Neuronal stem cell (in vitro differentiated cells): ENCODE data around the gene HOXB4.

Source experiments
- DNase-seq: peaks from one replicate; pipeline ENCODE4 v3.0.0-alpha.2; 2013; ENCODE audit warnings: low spot score
- H2AFZ ChIP-seq: one replicate; pipeline ENCODE4 v1.6.1; 2013; ENCODE audit warnings: mild to moderate bottlenecking, low read length, inconsistent platforms
- H2AK5ac ChIP-seq: 2 replicates; pipeline ENCODE4 v1.6.1; 2013; ENCODE audit warnings: low read depth, mild to moderate bottlenecking, inconsistent platforms, low read length, moderate library complexity, mixed read lengths
- H2BK120ac ChIP-seq: 2 replicates; pipeline ENCODE4 v1.6.1; 2013; ENCODE audit warnings: low read depth, mild to moderate bottlenecking, inconsistent platforms, low read length, moderate library complexity, mixed read lengths
- H2BK12ac ChIP-seq: one replicate; pipeline ENCODE4 v1.6.1; 2013; ENCODE audit warnings: low read length, inconsistent platforms
- H2BK15ac ChIP-seq: 2 replicates; pipeline ENCODE4 v1.6.1; 2013; ENCODE audit warnings: mild to moderate bottlenecking, low read length, inconsistent platforms, mixed read lengths
- H2BK5ac ChIP-seq: one replicate; pipeline ENCODE4 v1.6.1; 2013; ENCODE audit warnings: inconsistent platforms, mild to moderate bottlenecking, low read length, moderate library complexity
- H3K14ac ChIP-seq: one replicate; pipeline ENCODE4 v1.6.1; 2013; ENCODE audit warnings: low read length, inconsistent platforms
- H3K18ac ChIP-seq: 2 replicates; pipeline ENCODE4 v1.6.1; 2013; ENCODE audit warnings: low read length, inconsistent platforms
- H3K23ac ChIP-seq: 2 replicates; pipeline ENCODE4 v1.6.1; 2013; ENCODE audit warnings: low read depth, mild to moderate bottlenecking, mixed read lengths, low read length, inconsistent platforms; ENCODE audit not compliant: poor library complexity
- H3K27ac ChIP-seq: replicated peaks from 3 replicates; pipeline ENCODE4 v1.5.1; 2013; ENCODE audit warnings: low read length, inconsistent platforms
- H3K27me3 ChIP-seq, 3 experiments: 2 replicates each; pipeline ENCODE4 v1.6.1; 2013; ENCODE audit warnings: low read length in 3 of 3, mild to moderate bottlenecking in 2 of 3, inconsistent platforms in 1 of 3, low read depth in 1 of 3, mixed read lengths in 1 of 3, moderate library complexity in 1 of 3; ENCODE audit not compliant: control insufficient read depth in 3 of 3, insufficient read depth in 3 of 3
- H3K36me3 ChIP-seq, 2 donors: replicated peaks in 1 of 2; 2 replicates each; pipeline ENCODE4 v1.6.1; 2013; ENCODE audit warnings: low read length in 2 of 2; ENCODE audit not compliant: control insufficient read depth in 2 of 2, insufficient read depth in 2 of 2
- H3K4ac ChIP-seq: 2 replicates; pipeline ENCODE4 v1.6.1; 2013; ENCODE audit warnings: inconsistent platforms, mild to moderate bottlenecking, low read length, moderate library complexity
- H3K4me1 ChIP-seq, 2 donors: 1 replicate in 1 of 2; 2 replicates in 1 of 2; pipeline ENCODE4 v1.6.1; 2013; ENCODE audit warnings: low read length in 2 of 2, low read depth in 1 of 2; ENCODE audit not compliant: control insufficient read depth in 2 of 2, insufficient read depth in 1 of 2
- H3K4me2 ChIP-seq: one replicate; pipeline ENCODE4 v1.6.1; 2013; ENCODE audit warnings: mild to moderate bottlenecking, low read length, inconsistent platforms; ENCODE audit not compliant: insufficient read depth, poor library complexity, severe bottlenecking
- H3K4me3 ChIP-seq, 2 donors: 2 replicates each; pipeline ENCODE4 v1.5.1; 2013; ENCODE audit warnings: low read length in 2 of 2, mild to moderate bottlenecking in 2 of 2, inconsistent platforms in 1 of 2, moderate library complexity in 1 of 2
- H3K79me1 ChIP-seq: one replicate; pipeline ENCODE4 v1.6.1; 2013; ENCODE audit warnings: low read depth, mild to moderate bottlenecking, inconsistent platforms, low read length, moderate library complexity
- H3K9ac ChIP-seq: one replicate; pipeline ENCODE4 v1.6.1; 2013; ENCODE audit warnings: mild to moderate bottlenecking, low read depth, low read length, inconsistent platforms; ENCODE audit not compliant: poor library complexity
- H3K9me3 ChIP-seq, 2 donors: replicated peaks in 1 of 2; 2 replicates each; pipeline versions ENCODE3 to v1.6.1; 2013; ENCODE audit warnings: low read length in 2 of 2, mild to moderate bottlenecking in 2 of 2, inconsistent platforms in 1 of 2, low read depth in 1 of 2, mixed read lengths in 1 of 2, moderate library complexity in 1 of 2; ENCODE audit not compliant: control insufficient read depth in 2 of 2, insufficient read depth in 1 of 2
- H4K8ac ChIP-seq: one replicate; pipeline ENCODE4 v1.6.1; 2013; ENCODE audit warnings: low read depth, mild to moderate bottlenecking, inconsistent platforms, low read length, moderate library complexity
- H4K91ac ChIP-seq: one replicate; pipeline ENCODE4 v1.6.1; 2013; ENCODE audit warnings: low read length, low read depth, mild to moderate bottlenecking, inconsistent platforms; ENCODE audit not compliant: poor library complexity
- WGBS, 2 donors: extraction: QIAGEN DNeasy Blood & Tissue Kit; methylation state at CpG; one replicate each; pipeline ENCODE4 v1.1.7; 2013; ENCODE audit warnings: missing lambda C conversion rate in 2 of 2, mixed read lengths in 1 of 2; ENCODE audit not compliant: insufficient read length in 2 of 2, insufficient replicate concordance in 1 of 2; ENCODE audit errors: extremely low coverage in 2 of 2; 5-methylcytosine and 5-hydroxymethylcytosine counted together

The HOXB4 gene

DNA sequence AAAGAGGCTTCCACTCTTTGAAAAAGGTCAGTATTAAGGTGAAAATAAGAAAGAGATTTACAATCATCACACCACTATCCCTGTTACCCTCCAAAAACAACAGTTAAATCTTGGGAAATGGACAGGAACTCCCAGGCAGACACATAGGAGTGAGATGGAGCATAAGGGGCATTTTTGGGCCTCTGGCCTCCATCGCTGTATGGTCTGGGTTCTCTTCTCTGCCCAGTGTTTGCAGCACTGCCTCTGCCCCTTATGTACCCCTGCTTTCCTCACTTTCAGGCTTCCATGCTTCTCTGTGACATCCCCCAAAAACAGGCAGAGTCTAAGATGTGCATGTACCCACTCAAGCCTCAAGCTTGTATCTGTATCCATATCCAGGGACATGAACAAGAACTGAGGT is 32.6 kb downstream of the HOXB4 start:
- Histone ChIP-seq H2AK5ac (no peak overlapping the region), H3K23ac (no peak overlapping the region), H3K36me3 (no peaks in the 10 kb centered on the region), H3K4me3 (peak overlapping the region in 1 of 2 donors; percentile 36), H3K4me2 (no peak overlapping the region), H2BK120ac (no peak overlapping the region), H3K9ac (no peak overlapping the region), H3K14ac (no peak overlapping the region), H2BK5ac (no peak overlapping the region), H2BK15ac (no peak overlapping the region), H3K18ac (no peak overlapping the region), H2AFZ (no peak overlapping the region), H3K9me3 (peaks cover 0 to 4% of the 10 kb centered on the region in 2 donors), H3K27ac (no peak overlapping the region), H2BK12ac (no peak overlapping the region), H4K8ac (no peak overlapping the region), H3K79me1 (no peaks in the 10 kb centered on the region), H3K4me1 (no peaks in the 10 kb centered on the region), H3K4ac (no peak overlapping the region), H4K91ac (no peak overlapping the region), H3K27me3 (peaks cover 48 to 96% (median 92%) of the 10 kb centered on the region in 3 experiments)
- WGBS, 2 donors, result no CpG with 5 or more reads among the region's 1 CpG
- no peak for DNase-seq

DNA sequence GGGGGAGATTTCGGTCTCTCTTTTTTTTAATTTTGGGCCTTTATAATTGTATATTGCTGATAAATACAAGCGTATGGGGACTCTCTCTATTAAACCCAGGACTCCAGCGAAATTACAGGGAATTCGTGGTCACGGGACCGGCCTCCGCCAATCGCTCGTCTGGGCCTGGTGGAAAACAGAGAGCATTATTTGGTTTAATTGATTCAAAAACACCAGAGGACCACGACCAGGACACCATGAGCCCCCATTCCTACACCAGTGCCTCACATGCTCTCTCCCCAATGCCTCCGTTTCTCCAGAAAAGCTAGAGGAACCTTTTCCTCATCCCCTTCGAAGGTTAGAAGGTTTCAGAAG is 33.2 kb downstream of the HOXB4 start, which contains the start of gene HOXB2:
Gene HOXB2 (minus strand): TSS at position 88 of the 354 bp plus-strand sequence. CDS start 198 bp downstream, outside the sequence.
- Histone ChIP-seq H3K18ac (no peak within 1 kb of the TSS), H3K36me3 (no peaks in the 10 kb centered on the region), H3K27me3 (peaks cover 44 to 98% (median 92%) of the 10 kb centered on the region in 3 experiments), H3K4ac (no peak within 1 kb of the TSS), H3K4me2 (no peak within 1 kb of the TSS), H2BK120ac (no peak within 1 kb of the TSS), H2AK5ac (no peak within 1 kb of the TSS), H3K79me1 (no peaks in the 10 kb centered on the region), H3K4me3 (peak within 1 kb of the TSS in 1 of 2 donors; percentile 45), H3K14ac (no peak within 1 kb of the TSS), H4K91ac (no peak within 1 kb of the TSS), H2BK12ac (no peak within 1 kb of the TSS), H3K9ac (no peak within 1 kb of the TSS), H3K4me1 (no peaks in the 10 kb centered on the region), H4K8ac (no peak within 1 kb of the TSS), H2BK5ac (no peak within 1 kb of the TSS), H2BK15ac (no peak within 1 kb of the TSS), H3K27ac (no peak within 1 kb of the TSS), H2AFZ (peak within 1 kb of the TSS; percentile 29), H3K23ac (no peak within 1 kb of the TSS), H3K9me3 (peaks cover 0 to 4% of the 10 kb centered on the region in 2 donors)
- DNase-seq, result no peak
- WGBS, 2 donors, result no CpG with 5 or more reads among the region's 12 CpGs

DNA sequence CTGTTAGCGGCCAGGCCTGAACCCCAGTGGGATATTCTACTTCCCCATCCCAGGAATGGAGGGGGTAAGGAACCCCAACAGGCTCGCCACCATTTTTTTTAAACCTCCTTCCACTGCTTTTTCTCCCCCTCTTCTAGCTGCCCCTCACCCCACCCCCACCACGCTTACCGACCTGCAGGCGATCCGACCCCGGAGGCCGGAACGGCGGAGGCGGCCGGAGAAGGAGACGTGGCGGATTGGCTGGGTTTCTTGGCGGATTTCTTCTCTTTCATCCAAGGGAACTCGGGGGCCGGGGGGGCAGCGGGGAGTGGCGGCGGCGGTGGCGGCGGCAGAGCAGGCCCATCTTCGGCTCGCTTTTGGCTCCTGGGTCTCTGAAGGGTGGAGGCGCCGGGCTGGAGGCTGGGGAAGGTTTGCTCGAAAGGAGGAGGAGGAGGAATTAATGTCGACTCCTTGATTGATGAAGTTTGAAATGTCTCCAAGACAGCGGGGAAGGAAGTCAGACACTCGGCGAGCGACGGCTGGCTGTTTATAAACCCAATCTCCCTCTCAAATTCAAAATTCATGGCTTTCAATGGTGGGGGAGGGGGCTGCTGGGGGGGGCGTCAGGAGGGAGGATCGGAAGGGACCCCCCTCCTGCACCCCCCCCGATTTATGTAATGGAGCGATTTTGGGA is 33.7 kb downstream of the HOXB4 start:
- Histone ChIP-seq H4K91ac (no peak overlapping the region), H3K4me3 (peak overlapping the region in 1 of 2 donors; percentile 45), H2BK120ac (no peak overlapping the region), H3K27ac (no peak overlapping the region), H2AFZ (peak overlapping the region; percentile 29), H2BK12ac (no peak overlapping the region), H3K36me3 (no peaks in the 10 kb centered on the region), H3K23ac (no peak overlapping the region), H3K18ac (no peak overlapping the region), H2BK5ac (no peak overlapping the region), H3K9ac (no peak overlapping the region), H2AK5ac (no peak overlapping the region), H3K4me1 (no peaks in the 10 kb centered on the region), H4K8ac (no peak overlapping the region), H3K27me3 (peaks cover 44 to 93% (median 92%) of the 10 kb centered on the region in 3 experiments), H3K79me1 (no peaks in the 10 kb centered on the region), H3K4me2 (no peak overlapping the region), H3K9me3 (peaks cover 0 to 6% of the 10 kb centered on the region in 2 donors), H2BK15ac (no peak overlapping the region), H3K14ac (no peak overlapping the region), H3K4ac (no peak overlapping the region)
- no CpG with 5 or more reads among the region's 38 CpGs for WGBS, 2 donors
- no peak for DNase-seq

DNA sequence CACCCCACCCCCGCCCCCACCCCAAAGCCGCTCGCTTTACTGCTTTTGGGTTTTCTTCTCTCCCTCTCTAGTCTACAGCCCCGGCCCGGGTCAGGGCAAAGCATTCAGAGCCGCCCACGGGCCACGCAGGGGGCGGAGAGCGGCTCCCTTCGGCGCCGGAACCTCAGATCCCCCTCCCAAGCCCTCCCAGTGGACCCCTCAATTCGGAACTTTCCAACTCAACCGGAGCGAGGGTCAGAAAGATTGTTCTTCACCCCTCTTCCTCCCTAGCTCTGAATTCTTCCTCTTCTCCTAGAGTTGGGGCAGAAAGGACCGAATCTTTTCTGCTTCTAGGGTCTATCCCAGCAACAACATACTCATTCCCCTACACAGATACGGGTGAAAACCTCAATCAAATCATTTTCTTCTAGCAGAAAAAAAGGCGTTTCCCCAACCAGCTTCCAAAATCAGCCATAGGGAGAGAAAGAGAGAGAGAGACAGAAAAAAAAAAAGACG is 34.2 kb downstream of the HOXB4 start:
- no peak overlapping the region for H3K23ac ChIP-seq
- H3K36me3 ChIP-seq, result no peaks in the 10 kb centered on the region
- no peaks in the 10 kb centered on the region for H3K4me1 ChIP-seq
- no peak overlapping the region for H2AK5ac ChIP-seq
- peaks cover 0 to 3% of the 10 kb centered on the region in 2 donors for H3K9me3 ChIP-seq
- H3K27me3 ChIP-seq, result peaks cover 41 to 92% (median 87%) of the 10 kb centered on the region in 3 experiments
- no peak overlapping the region for H4K8ac ChIP-seq
- no peak overlapping the region for H2BK15ac ChIP-seq
- no peak overlapping the region for H3K14ac ChIP-seq
- H3K79me1 ChIP-seq, result no peaks in the 10 kb centered on the region
- no peak overlapping the region for H4K91ac ChIP-seq
- no peak overlapping the region for H3K4me2 ChIP-seq
- H2BK120ac ChIP-seq, result no peak overlapping the region
- no peak overlapping the region for H2BK12ac ChIP-seq
- H2AFZ ChIP-seq, result peak overlapping the region; percentile 29
- DNase-seq, result no peak
- no peak overlapping the region for H3K4ac ChIP-seq
- no peak overlapping the region for H3K18ac ChIP-seq
- H3K27ac ChIP-seq, result no peak overlapping the region
- H3K4me3 ChIP-seq, result peak overlapping the region in 1 of 2 donors; percentile 45
- no CpG with 5 or more reads among the region's 20 CpGs for WGBS, 2 donors
- no peak overlapping the region for H3K9ac ChIP-seq
- H2BK5ac ChIP-seq, result no peak overlapping the region
